Measurements from ENCODE around the gene ZNF628.

DNA sequence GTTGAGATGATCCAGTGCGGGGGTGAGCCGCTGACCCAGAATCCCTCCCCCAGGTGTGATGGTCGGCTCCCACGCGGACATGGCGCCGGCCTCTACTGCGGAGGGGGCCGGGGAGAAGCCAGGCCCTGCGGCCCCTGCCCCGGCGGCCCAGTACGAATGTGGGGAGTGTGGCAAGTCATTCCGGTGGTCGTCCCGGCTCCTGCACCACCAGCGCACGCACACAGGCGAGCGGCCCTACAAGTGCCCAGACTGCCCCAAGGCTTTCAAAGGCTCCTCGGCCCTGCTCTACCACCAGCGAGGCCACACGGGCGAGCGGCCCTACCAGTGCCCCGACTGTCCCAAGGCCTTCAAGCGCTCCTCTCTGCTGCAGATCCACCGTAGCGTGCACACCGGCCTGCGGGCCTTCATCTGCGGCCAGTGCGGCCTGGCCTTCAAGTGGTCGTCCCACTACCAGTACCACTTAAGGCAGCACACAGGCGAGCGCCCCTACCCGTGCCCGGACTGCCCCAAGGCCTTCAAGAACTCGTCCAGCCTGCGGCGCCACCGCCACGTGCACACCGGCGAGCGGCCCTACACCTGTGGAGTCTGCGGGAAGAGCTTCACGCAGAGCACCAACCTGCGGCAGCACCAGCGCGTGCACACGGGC lies 4.9 kb downstream of the ZNF628 start:
- TF ChIP-seq, protein P1, sequence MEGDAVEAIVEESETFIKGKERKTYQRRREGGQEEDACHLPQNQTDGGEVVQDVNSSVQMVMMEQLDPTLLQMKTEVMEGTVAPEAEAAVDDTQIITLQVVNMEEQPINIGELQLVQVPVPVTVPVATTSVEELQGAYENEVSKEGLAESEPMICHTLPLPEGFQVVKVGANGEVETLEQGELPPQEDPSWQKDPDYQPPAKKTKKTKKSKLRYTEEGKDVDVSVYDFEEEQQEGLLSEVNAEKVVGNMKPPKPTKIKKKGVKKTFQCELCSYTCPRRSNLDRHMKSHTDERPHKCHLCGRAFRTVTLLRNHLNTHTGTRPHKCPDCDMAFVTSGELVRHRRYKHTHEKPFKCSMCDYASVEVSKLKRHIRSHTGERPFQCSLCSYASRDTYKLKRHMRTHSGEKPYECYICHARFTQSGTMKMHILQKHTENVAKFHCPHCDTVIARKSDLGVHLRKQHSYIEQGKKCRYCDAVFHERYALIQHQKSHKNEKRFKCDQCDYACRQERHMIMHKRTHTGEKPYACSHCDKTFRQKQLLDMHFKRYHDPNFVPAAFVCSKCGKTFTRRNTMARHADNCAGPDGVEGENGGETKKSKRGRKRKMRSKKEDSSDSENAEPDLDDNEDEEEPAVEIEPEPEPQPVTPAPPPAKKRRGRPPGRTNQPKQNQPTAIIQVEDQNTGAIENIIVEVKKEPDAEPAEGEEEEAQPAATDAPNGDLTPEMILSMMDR (IDR thresholded peaks at IDR 0.05; ENCODE audit: insufficient read depth, low read length), result no peak
- no peak for TF ChIP-seq POLR2AphosphoS5 (IDR thresholded peaks at IDR 0.05; ENCODE audit: low read depth)
- no peak for TF ChIP-seq GABPA (IDR thresholded peaks at IDR 0.05; ENCODE audit: low read depth)

All from HL-60 (cell line).